GM06990 (cell line): Measurements from ENCODE around the gene DCST2.
A peak's percentile ranks its signal among the peaks of the same experiment; 100 is the strongest.

ENCODE experiments used
- DNase-seq: peaks from one replicate; pipeline ENCODE4 v3.0.0-alpha.2; 2011; ENCODE audit not compliant: insufficient read length; ENCODE audit errors: extremely low read depth
- H3K27me3 ChIP-seq: replicated peaks from 2 replicates; pipeline ENCODE4 v1.6.0; 2011; ENCODE audit warnings: low read length; ENCODE audit not compliant: control insufficient read depth, insufficient read depth
- H3K36me3 ChIP-seq: 2 replicates; pipeline ENCODE4 v1.5.1; 2011; ENCODE audit warnings: low read length; ENCODE audit not compliant: control insufficient read depth, insufficient read depth
- H3K4me3 ChIP-seq: replicated peaks from 2 replicates; pipeline ENCODE4 v1.5.1; 2011; ENCODE audit warnings: low read depth, mild to moderate bottlenecking, control low read depth, low read length
- TF ChIP-seq, protein P1 (sequence below): IDR thresholded peaks from 2 replicates; pipeline ENCODE4 v1.5.1; 2011; ENCODE audit warnings: low read length, control low read depth, mild to moderate bottlenecking, inconsistent platforms; ENCODE audit not compliant: insufficient read depth, poor library complexity, severe bottlenecking

Gene DCST2

DNA sequence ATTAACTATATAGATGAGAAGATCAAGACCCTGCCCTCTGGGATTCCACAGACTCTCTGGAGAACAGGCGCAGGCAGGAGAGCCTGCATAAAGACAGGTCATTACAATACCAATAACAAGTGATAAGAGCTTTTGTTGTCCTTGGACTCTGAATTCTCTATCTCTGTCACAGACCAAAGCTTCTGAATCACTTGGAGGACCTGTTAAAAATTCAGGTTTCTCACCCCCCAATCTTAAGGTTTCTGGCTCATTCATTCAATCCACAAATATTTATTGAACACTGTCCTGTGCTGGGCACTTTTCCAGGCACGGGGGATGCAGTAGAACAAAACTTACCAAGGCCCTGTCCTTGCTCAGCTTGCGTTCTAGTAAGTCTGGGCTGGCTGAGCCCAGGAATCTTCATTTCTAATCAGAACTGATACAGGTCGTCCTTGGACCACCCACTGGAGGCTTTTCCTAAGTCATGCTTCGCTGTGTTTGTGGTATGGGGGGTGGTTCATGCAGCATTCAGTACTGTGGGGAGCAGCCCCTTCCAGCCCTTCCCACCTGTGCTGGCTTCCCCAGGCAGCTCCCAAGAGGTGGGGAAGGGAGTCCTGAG lies 31.4 kb upstream of the DCST2 start:
- DNase-seq = no peak
- Histone ChIP-seq H3K27me3 (no peaks in the 10 kb centered on the region), H3K4me3 (no peak overlapping the region), H3K36me3 (0 out of 2 replicates have a peak, but pooled peaks cover 2% of the 10 kb centered on the region)
- TF ChIP-seq, protein P1, sequence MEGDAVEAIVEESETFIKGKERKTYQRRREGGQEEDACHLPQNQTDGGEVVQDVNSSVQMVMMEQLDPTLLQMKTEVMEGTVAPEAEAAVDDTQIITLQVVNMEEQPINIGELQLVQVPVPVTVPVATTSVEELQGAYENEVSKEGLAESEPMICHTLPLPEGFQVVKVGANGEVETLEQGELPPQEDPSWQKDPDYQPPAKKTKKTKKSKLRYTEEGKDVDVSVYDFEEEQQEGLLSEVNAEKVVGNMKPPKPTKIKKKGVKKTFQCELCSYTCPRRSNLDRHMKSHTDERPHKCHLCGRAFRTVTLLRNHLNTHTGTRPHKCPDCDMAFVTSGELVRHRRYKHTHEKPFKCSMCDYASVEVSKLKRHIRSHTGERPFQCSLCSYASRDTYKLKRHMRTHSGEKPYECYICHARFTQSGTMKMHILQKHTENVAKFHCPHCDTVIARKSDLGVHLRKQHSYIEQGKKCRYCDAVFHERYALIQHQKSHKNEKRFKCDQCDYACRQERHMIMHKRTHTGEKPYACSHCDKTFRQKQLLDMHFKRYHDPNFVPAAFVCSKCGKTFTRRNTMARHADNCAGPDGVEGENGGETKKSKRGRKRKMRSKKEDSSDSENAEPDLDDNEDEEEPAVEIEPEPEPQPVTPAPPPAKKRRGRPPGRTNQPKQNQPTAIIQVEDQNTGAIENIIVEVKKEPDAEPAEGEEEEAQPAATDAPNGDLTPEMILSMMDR = no peak

DNA sequence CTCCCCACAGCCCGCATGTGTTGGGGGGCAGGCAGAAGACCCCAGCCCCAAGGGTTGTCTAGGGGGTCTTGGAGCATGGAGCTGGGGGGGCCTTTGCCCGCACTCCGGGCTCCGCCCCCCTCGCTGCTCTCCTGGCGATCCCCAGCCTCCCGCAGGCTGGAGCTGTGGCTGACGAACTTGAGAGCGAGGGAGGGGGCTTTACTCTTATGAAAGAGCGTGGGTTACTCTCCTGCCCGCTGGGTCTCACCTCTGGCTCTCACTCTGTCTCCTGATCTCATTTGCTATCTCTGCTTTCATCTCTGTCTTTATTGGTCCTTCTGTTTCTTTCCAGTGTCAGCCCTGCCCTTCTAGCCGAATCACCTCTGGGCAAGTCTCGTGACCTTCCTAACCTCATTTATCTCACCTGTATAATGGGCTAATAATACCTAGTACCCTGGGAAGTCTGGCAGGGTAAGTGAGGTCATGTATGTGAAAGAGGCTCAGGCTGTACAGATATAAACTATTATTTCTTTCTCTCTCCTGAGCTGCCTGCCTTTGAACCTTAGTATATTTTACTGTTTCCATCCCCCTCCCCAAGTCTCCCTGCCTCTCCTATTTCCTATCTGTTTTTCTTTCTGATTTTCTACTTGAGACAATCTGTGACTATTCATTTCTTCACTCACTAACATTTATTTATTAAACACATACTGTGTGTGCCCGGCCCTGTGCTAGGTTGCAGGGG lies 30.7 kb upstream of the DCST2 start:
- TF ChIP-seq, protein P1 = no peak
- no peaks in the 10 kb centered on the region for H3K27me3 ChIP-seq
- H3K36me3 ChIP-seq = 0 out of 2 replicates have a peak, but pooled peaks cover 2% of the 10 kb centered on the region
- peak; percentile 42 for DNase-seq
- H3K4me3 ChIP-seq = peak overlapping the region; percentile 80

DNA sequence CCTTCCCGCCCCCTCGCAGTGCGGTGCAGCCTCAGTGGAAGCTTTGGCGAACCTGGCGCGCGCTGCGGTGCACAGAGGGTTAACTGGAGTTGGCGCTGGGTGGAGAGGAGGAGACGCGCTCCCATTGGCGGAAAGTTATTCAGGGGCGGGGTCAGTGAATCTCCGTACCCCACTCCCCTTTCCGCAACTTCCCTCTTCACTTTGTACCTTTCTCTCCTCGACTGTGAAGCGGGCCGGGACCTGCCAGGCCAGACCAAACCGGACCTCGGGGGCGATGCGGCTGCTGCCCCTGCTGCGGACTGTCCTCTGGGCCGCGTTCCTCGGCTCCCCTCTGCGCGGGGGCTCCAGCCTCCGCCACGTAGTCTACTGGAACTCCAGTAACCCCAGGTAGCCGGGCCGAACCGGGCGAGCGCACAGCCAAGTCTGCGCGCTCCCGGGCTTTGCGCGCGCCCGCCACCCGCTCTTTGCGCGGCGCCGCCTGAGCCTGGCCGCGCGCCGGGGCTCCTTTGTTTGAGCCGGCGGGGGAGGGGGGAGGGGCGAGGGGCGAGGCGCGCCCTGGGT lies 30.0 kb upstream of the DCST2 start, which contains the start of gene EFNA4:
Gene EFNA4, plus strand, starts transcription at position 191 of the 561 bp plus-strand sequence. Its CDS starts 84 bp downstream, at position 275.
- TF ChIP-seq, protein P1 = no peak
- peak within 1 kb of the TSS; percentile 80 for H3K4me3 ChIP-seq
- no peaks in the 10 kb centered on the region for H3K27me3 ChIP-seq
- DNase-seq = peak; percentile 82
- no peaks in the 10 kb centered on the region for H3K36me3 ChIP-seq

DNA sequence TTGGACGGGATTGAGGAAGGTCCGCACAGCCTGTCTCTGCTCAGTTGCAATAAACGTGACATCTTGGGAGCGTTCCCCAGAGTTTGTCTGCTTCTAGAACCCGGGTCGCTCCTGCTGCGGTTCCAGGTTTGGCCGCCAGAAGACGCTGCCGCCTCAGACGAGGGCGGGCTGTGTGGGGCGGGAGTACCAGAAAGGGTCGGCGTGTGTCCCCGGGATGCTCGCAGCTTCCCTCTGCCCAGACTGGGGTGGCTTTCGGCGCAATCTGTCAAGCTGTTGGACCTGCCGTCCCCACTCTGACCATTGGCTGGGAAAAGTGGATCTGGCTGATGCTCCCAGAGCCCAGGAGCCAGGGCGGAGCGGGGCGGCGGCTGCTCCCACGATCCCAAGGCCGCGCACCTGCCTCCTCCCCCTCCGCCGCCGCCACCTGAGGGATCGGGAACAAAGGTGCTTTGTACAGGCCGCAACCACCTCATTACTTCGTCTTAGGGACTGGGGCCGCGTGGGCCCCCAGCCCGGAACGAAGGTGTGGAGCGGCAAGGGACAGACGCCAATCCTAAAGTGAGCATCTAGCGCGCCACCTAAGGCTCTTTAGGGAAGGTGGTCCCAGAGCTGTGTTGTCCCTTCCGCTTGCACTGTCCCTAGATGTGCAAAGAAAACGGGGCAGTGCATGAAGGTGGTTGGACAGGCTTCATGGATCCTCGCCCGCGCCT lies 29.3 kb upstream of the DCST2 start:
- TF ChIP-seq, protein P1 = peak; percentile 98
- DNase-seq = peak; percentile 77

GRCh38 chr1:155062151-155062686 lies 28.6 kb upstream of the DCST2 start:
- TF ChIP-seq, protein P1 = no peak
- Histone ChIP-seq H3K36me3 (no peaks in the 10 kb centered on the region), H3K27me3 (no peaks in the 10 kb centered on the region), H3K4me3 (no peak overlapping the region; the same call in 1 of the 2 replicates)
- no peak for DNase-seq

More for the DNA sequence above, 29.3 kb upstream of the DCST2 start:
- Histone ChIP-seq H3K36me3 (no peaks in the 10 kb centered on the region), H3K27me3 (no peaks in the 10 kb centered on the region), H3K4me3 (peak overlapping the region; percentile 80)
